ENCODE data around the gene CDK15. TPM values are rescaled to one million over a fixed set of nuclear protein-coding genes. Genes with fewer than 3 reads are reported as not detected.
A peak's percentile ranks its signal among the peaks of the same experiment; 100 is the strongest.

The CDK15 gene
- polyA plus RNA-seq, 2 of the 4 experiments (the other 2 are of a cell fraction): not detected

DNA sequence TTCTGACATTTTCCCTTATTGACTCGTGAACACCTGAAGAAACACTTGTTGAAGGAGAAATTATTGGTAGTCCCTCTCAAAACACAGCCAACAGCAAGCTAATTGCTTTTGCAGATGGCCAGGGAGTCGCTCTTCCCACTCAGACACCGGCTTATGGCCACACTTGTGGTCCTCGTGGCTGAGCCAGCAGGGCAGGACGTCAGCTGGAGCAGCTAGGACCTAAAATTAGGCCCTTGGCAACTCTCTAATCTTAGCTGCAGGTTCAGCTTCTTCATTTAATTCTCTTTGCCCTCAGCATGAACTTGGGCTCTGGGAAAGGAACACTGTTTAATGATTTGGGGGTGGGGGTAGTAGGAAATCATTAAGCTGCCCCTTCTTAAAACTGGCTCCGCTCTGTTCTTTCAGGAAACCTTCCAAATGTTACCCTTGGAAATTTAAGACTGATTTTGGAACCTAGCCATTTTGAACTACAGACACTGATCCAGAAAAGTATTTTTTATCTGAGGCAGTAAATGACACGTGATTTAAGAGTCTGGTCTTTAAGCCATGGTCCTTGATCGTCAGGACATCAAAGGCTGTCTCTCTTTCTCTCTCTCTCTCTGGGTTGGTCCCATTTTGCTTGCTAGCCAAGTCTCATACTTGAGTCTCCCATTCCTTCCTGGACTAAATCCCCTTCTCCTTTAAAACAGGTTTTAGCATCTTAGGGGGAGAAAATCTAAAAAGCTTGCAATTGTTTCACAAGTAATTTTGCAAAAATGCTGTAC, 77.5 kb downstream of the CDK15 start (continued):
- TF ChIP-seq, protein P1, sequence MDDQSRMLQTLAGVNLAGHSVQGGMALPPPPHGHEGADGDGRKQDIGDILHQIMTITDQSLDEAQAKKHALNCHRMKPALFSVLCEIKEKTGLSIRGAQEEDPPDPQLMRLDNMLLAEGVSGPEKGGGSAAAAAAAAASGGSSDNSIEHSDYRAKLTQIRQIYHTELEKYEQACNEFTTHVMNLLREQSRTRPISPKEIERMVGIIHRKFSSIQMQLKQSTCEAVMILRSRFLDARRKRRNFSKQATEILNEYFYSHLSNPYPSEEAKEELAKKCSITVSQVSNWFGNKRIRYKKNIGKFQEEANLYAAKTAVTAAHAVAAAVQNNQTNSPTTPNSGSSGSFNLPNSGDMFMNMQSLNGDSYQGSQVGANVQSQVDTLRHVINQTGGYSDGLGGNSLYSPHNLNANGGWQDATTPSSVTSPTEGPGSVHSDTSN (IDR thresholded peaks at IDR 0.05): no peak
- TF ChIP-seq NPAS2 (CRISPR knock-in tag; IDR thresholded peaks at IDR 0.05; ENCODE audit: borderline replicate concordance): no peak
- no peak for TF ChIP-seq MYC (IDR thresholded peaks at IDR 0.05; ENCODE audit: borderline replicate concordance, low read length)
- no peak for TF ChIP-seq CEBPB (IDR thresholded peaks at IDR 0.05)
- TF ChIP-seq RCOR1 (IDR thresholded peaks at IDR 0.05; ENCODE audit: low read depth, low read length): no peak
- TF ChIP-seq, protein P2, sequence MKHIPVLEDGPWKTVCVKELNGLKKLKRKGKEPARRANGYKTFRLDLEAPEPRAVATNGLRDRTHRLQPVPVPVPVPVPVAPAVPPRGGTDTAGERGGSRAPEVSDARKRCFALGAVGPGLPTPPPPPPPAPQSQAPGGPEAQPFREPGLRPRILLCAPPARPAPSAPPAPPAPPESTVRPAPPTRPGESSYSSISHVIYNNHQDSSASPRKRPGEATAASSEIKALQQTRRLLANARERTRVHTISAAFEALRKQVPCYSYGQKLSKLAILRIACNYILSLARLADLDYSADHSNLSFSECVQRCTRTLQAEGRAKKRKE (CRISPR knock-in tag; IDR thresholded peaks at IDR 0.05; ENCODE audit: low read depth): no peak
- no peak for TF ChIP-seq HDAC2 (IDR thresholded peaks at IDR 0.05)

DNA sequence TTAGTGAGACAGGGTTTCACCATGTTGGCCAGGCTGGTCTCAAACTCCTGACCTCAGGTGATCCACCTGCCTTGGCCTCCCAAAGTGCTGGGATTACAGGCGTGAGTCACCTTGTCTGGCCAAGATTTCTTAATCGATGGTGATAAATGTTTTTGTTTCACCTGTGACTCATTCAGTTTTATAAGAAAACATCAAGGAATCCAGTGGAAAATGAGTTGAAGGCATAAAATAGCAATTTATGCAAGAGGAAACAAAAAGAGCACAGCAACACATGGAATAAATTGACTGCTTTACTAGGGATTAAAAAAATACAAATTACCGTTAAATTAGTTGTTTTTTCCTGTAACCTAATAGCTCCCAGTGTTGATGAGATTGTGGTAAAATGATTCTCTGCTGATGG, 80.2 kb downstream of the CDK15 start:
- FAIRE-seq (no peak), ATAC-seq (no peak), DNase-seq (ENCODE audit: low read depth in 1 of 2, low spot score in 1 of 2) (peak in 1 of 2 experiments; percentile 16)
- Histone ChIP-seq H3K9me3 (no peaks in the 10 kb centered on the region), H3K4me1 (peaks cover 10% of the 10 kb centered on the region; the same call in 2 of the 3 replicates), H3K4me2 (no peak overlapping the region), H3K27ac (no peak overlapping the region), H3K4me3 (no peak overlapping the region)
- WGBS (ENCODE audit: missing lambda C conversion rate): 40% methylated on average over 3 of the region's 3 CpGs
- ChIA-PET CTCF (interaction anchor here (0.9 to 1.5 kb wide), 3 partner anchors 20 to 29 kb away, joined by 3 to 4 read pairs (median 3); no protein-coding TSS in a partner anchor), POLR2A (no interaction called here)
- TF ChIP-seq CHD4 (IDR thresholded peaks at IDR 0.05; ENCODE audit: borderline replicate concordance) (no peak), RFX5 (IDR thresholded peaks at IDR 0.05) (no peak), RARB (CRISPR knock-in tag; IDR thresholded peaks at IDR 0.05) (no peak), NPAS2 (CRISPR knock-in tag; IDR thresholded peaks at IDR 0.05; ENCODE audit: borderline replicate concordance) (no peak), FOSL2 (IDR thresholded peaks at IDR 0.05) (0 out of 2 replicates have a peak, but pooled peaks have one; percentile 16), FOSL2 (CRISPR knock-in tag; IDR thresholded peaks at IDR 0.05) (peak; percentile 83), HOXA7 (CRISPR knock-in tag; IDR thresholded peaks at IDR 0.05) (no peak), FOSB (CRISPR knock-in tag; IDR thresholded peaks at IDR 0.05) (no peak), JUNB (IDR thresholded peaks at IDR 0.05) (peak; percentile 44; the same call in 1 of the 2 replicates), BHLHE40 (IDR thresholded peaks at IDR 0.05; ENCODE audit: low read depth, low read length) (no peak)
- TF ChIP-seq, protein P3, sequence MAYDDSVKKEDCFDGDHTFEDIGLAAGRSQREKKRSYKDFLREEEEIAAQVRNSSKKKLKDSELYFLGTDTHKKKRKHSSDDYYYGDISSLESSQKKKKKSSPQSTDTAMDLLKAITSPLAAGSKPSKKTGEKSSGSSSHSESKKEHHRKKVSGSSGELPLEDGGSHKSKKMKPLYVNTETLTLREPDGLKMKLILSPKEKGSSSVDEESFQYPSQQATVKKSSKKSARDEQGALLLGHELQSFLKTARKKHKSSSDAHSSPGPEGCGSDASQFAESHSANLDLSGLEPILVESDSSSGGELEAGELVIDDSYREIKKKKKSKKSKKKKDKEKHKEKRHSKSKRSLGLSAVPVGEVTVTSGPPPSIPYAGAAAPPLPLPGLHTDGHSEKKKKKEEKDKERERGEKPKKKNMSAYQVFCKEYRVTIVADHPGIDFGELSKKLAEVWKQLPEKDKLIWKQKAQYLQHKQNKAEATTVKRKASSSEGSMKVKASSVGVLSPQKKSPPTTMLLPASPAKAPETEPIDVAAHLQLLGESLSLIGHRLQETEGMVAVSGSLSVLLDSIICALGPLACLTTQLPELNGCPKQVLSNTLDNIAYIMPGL (CRISPR knock-in tag; IDR thresholded peaks at IDR 0.05; ENCODE audit: borderline replicate concordance): no peak

DNA sequence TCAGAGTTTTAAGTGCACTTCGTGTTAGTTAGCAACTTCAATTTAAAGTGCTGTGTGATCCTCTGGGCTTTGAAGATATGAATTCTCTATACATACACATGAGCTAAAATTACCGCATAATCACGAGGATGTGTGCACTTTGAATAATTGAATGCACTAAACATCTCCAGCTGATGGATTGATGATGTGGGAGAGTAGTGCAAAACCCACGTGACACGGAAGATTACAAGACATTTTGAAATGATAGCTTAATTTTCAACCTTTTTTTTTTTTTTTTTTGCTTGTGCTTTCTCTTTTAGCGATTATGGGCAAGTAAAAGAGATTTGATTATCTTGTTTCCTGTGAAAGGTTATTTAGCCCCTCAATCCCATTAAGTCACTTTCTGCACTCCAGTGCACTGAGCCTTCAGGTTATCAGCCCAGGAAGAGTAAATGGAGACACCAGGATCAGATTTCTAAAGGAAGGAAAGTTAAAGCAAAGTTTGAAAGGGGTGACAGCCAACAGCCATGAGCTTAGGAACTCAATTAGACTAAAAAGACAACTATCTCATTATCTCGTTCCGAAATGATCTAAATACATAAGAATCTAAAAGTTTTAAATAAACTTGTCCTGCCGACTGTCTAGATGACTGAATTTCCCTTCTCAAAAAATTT, 81.6 kb downstream of the CDK15 start:
- CTCF ChIA-PET: interaction anchor here (1.5 kb wide), 1 partner anchor 21 kb away, joined by 3 read pairs; no protein-coding TSS in a partner anchor

More for the DNA sequence above, 81.6 kb downstream of the CDK15 start:
- Histone ChIP-seq H3K9me3 (no peaks in the 10 kb centered on the region), H3K27ac (no peak overlapping the region), H3K4me3 (no peak overlapping the region), H3K4me2 (no peak overlapping the region), H3K4me1 (peaks cover 10% of the 10 kb centered on the region; the same call in 2 of the 3 replicates)
- FAIRE-seq (no peak), DNase-seq (ENCODE audit: low read depth in 1 of 2, low spot score in 1 of 2) (no peak), ATAC-seq (no peak)
- no peak for TF ChIP-seq HDAC2 (IDR thresholded peaks at IDR 0.05)
- no peak for TF ChIP-seq EHF (CRISPR knock-in tag; IDR thresholded peaks at IDR 0.05)
- no peak for TF ChIP-seq TP53 (CRISPR knock-in tag; IDR thresholded peaks at IDR 0.05)
- POLR2A ChIA-PET: no interaction called here
- 78% methylated on average over 9 of the region's 9 CpGs for WGBS (ENCODE audit: missing lambda C conversion rate)

Measured in A549 (cell line).